GM12878 (cell line): ENCODE results near the gene OR11G2. TPM values are rescaled to one million over a fixed set of nuclear protein-coding genes. Genes with fewer than 3 reads are reported as not detected.

Experiments used
- ATAC-seq: fragments of 200-7000 bp; cut with Tn5 transposase; 3 replicates; pipeline ENCODE4 v1.9.1; 2020; ENCODE audit warnings: mild to moderate bottlenecking, moderate library complexity
- BruUV-seq: library from RNA; stranded (reverse); fragments of 400-500 nt; replicated peaks from 2 replicates; lab custom pipeline; 2021; lab: Mats Ljungman, UMichigan
- CTCF ChIA-PET: fragments of 300-600 bp; sonication (Branson Sonifier 250); formaldehyde crosslinking; extraction: SDS; loops from one replicate; lab custom pipeline; 2021; ENCODE audit warnings: inconsistent platforms; lab: Yijun Ruan, JAX
- POLR2A ChIA-PET: fragments of 350-600 bp; formaldehyde crosslinking; extraction: SDS; loops from one replicate; lab custom pipeline; 2021; ENCODE audit warnings: inconsistent platforms; lab: Charles Lee
- RAD21 ChIA-PET: fragments of 300-600 bp; sonication (Branson Sonifier 250); formaldehyde crosslinking; loops from one replicate; lab custom pipeline; 2023; ENCODE audit warnings: antibody characterized with exemption; ENCODE audit not compliant: unreplicated experiment; lab: Charles Lee
- SMC1A ChIA-PET: fragments of 300-600 bp; sonication (Branson Sonifier 250); formaldehyde crosslinking; loops from one replicate; lab custom pipeline; 2023; ENCODE audit not compliant: unreplicated experiment, uncharacterized antibody; lab: Charles Lee
- DNase-seq: peaks from one replicate; pipeline ENCODE4 v3.0.0-alpha.2; 2011; ENCODE audit warnings: low read depth, low spot score
- FAIRE-seq: peaks from 3 replicates; lab custom pipeline; 2011; peaks lifted over from hg19 to GRCh38; lab: Jason Lieb, UNC
- H2AFZ ChIP-seq: 2 replicates; pipeline ENCODE4 v1.6.0; 2011; ENCODE audit warnings: low read depth, low read length, control low read depth; ENCODE audit not compliant: control insufficient read depth
- H3K27ac ChIP-seq: 2 replicates; pipeline ENCODE4 v1.5.1; 2011; ENCODE audit warnings: control low read depth; ENCODE audit not compliant: control insufficient read depth, insufficient read depth
- H3K27me3 ChIP-seq, 2 experiments: replicated peaks in 1 of 2; 2 replicates each; pipeline versions ENCODE4 v1.6.0 to v1.6.1; 2011; ENCODE audit warnings: low read length in 1 of 2; ENCODE audit not compliant: control insufficient read depth in 2 of 2, insufficient read depth in 2 of 2
- H3K36me3 ChIP-seq, 2 experiments: 2 replicates each; pipeline ENCODE4 v1.5.1; 2011; ENCODE audit warnings: low read length in 1 of 2; ENCODE audit not compliant: control insufficient read depth in 2 of 2, insufficient read depth in 2 of 2
- H3K4me1 ChIP-seq: 2 replicates; pipeline ENCODE4 v1.6.1; 2011; ENCODE audit warnings: mild to moderate bottlenecking, low read length, moderate library complexity, mixed read lengths; ENCODE audit not compliant: control insufficient read depth, insufficient read depth
- H3K4me2 ChIP-seq: 2 replicates; pipeline ENCODE4 v1.6.0; 2011; ENCODE audit warnings: control low read depth; ENCODE audit not compliant: control insufficient read depth, insufficient read depth
- H3K4me3 ChIP-seq: fragments of 200-600 bp; sonication (generic); 2 replicates; pipeline ENCODE4 v1.5.1; 2016
- H3K79me2 ChIP-seq: 2 replicates; pipeline ENCODE4 v1.6.0; 2011; ENCODE audit warnings: low read length; ENCODE audit not compliant: control insufficient read depth, insufficient read depth
- H3K9ac ChIP-seq: 2 replicates; pipeline ENCODE4 v1.8.0; 2011; ENCODE audit warnings: low read length, control low read depth, mixed read lengths; ENCODE audit not compliant: control insufficient read depth, insufficient read depth
- H3K9me3 ChIP-seq: replicated peaks from 3 replicates; pipeline ENCODE4 v1.5.1; 2011; ENCODE audit warnings: mild to moderate bottlenecking, low read length; ENCODE audit not compliant: control insufficient read depth, insufficient read depth
- H4K20me1 ChIP-seq: 2 replicates; pipeline ENCODE4 v1.6.0; 2011; ENCODE audit not compliant: control insufficient read depth, insufficient read depth
- BMI1 ChIP-seq: fragments of 450-650 bp; IDR thresholded peaks from 2 replicates; pipeline ENCODE4 v1.6.1; 2016; ENCODE audit warnings: mild to moderate bottlenecking, moderate library complexity, borderline replicate concordance
- CEBPB ChIP-seq, 2 experiments: fragments of 150-350 bp in 1 of 2; IDR thresholded peaks; 2 replicates each; pipeline ENCODE4 v1.6.1; 2012 to 2014; ENCODE audit warnings: low read depth in 2 of 2, low read length in 2 of 2, borderline replicate concordance in 1 of 2, inconsistent platforms in 1 of 2
- HDAC6 ChIP-seq: fragments of 200-600 bp; sonication (generic); IDR thresholded peaks from one replicate; pipeline ENCODE4 v1.8.0; 2017; ENCODE audit warnings: antibody characterized with exemption; ENCODE audit not compliant: unreplicated experiment
- MLLT1 ChIP-seq: fragments of 450-650 bp; IDR thresholded peaks from 2 replicates; pipeline ENCODE4 v1.6.1; 2016; ENCODE audit warnings: mild to moderate bottlenecking
- NFXL1 ChIP-seq: fragments of 450-650 bp; IDR thresholded peaks from 2 replicates; pipeline ENCODE4 v1.6.1; 2017; ENCODE audit warnings: antibody characterized with exemption, mild to moderate bottlenecking, borderline replicate concordance
- NKRF ChIP-seq: fragments of 450-650 bp; conservative IDR thresholded peaks from 2 replicates; pipeline ENCODE4 v1.6.1; 2017; ENCODE audit warnings: mild to moderate bottlenecking, moderate library complexity
- SIX5 ChIP-seq: IDR thresholded peaks from 2 replicates; pipeline ENCODE4 v1.6.1; 2011; ENCODE audit warnings: mild to moderate bottlenecking, low read depth, low read length, moderate library complexity; ENCODE audit not compliant: severe bottlenecking
- SP1 ChIP-seq: IDR thresholded peaks from one replicate; pipeline ENCODE4 v1.6.1; 2011; ENCODE audit warnings: low read depth, low read length
- ZNF687 ChIP-seq: fragments of 450-650 bp; IDR thresholded peaks from 2 replicates; pipeline ENCODE4 v1.6.1; 2017; ENCODE audit warnings: mild to moderate bottlenecking, moderate library complexity
- WGBS: methylation state at CpG from one replicate; pipeline ENCODE4 v1.1.6; 2016; ENCODE audit warnings: low lambda C conversion rate; ENCODE audit not compliant: insufficient replicate concordance, insufficient coverage; ENCODE audit errors: missing lambda C conversion rate; 5-methylcytosine and 5-hydroxymethylcytosine counted together
- in situ Hi-C: fragments of 300-500 bp; cut with MboI; formaldehyde crosslinking; loops from 9 replicates; pipeline ENCODE4 v1.14.3; 2018; ENCODE audit warnings: mixed read lengths
- intact Hi-C: fragments of 100-400 bp; cut with micrococcal nuclease; formaldehyde crosslinking; loops from one replicate; pipeline ENCODE4 v1.14.2; 2022; ENCODE audit not compliant: unreplicated experiment
- polyA plus RNA-seq, 11 experiments: library from polyadenylated mRNA; depleted of rRNA in 4 of 11; unstranded in 6 of 11; stranded (reverse) in 5 of 11; fragments of >200 nt; fragmentation: Nextera tagmentation in 4 of 11; fragmentation: Illumina TruSeq in 1 of 11; extraction: Ambion mirVana in 4 of 11; extraction: Trizol in 1 of 11; gene quantifications; 1 replicate in 1 of 11; 2 replicates in 10 of 11; pipeline versions ENCODE4 v1.2.1 to v1.2.3, GENCODE V29; 2011 to 2016; ENCODE audit warnings: inconsistent platforms in 2 of 11, missing spikeins in 2 of 11, low read depth in 1 of 11
- total RNA-seq, 4 experiments: library from RNA; depleted of rRNA in 3 of 4; stranded (reverse); fragments of >200 nt in 3 of 4; fragmentation: Illumina TruSeq in 1 of 4; extraction: Trizol in 1 of 4; gene quantifications; 2 replicates each; pipeline versions ENCODE4 v1.2.1 to v1.2.3, GENCODE V29; 2013 to 2021

Gene OR11G2
- total and polyA plus RNA-seq, 10 of the 15 experiments (the other 5 are each of a cell fraction or from before 2014, with no cell fraction given): 0.08 TPM; not detected in 9

- Histone ChIP-seq H4K20me1 (no peaks in the 10 kb centered on the region), H3K36me3 (no peaks in the 10 kb centered on the region), H2AFZ (no peak overlapping the region), H3K4me2 (no peak overlapping the region), H3K4me1 (no peaks in the 10 kb centered on the region), H3K27ac (no peak overlapping the region), H3K9ac (no peak overlapping the region), H3K9me3 (no peaks in the 10 kb centered on the region), H3K27me3 (no peaks in the 10 kb centered on the region), H3K4me3 (no peak overlapping the region)
- intact Hi-C loops: no loop called here
- ChIA-PET POLR2A (no interaction called here), CTCF (interaction anchor here (0.6 kb wide), 1 partner anchor 428 kb away, joined by 3 read pairs; no protein-coding TSS in a partner anchor), SMC1A (no interaction called here)
- DNase-seq (no peak), ATAC-seq (no peak)
- BruUV-seq: no TSS peak
- in situ Hi-C loops: no loop called here
- WGBS: 21% methylated on average over 5 of the region's 5 CpGs
- TF ChIP-seq MLLT1: no peak
- TF ChIP-seq HDAC6: no peak
- TF ChIP-seq CEBPB (IDR thresholded peaks at IDR 0.05; ENCODE audit: borderline replicate concordance in 1 of 2, low read depth in 2 of 2, low read length in 2 of 2): no peak
- no peak for TF ChIP-seq ZNF687
- TF ChIP-seq NFXL1: no peak
- no peak for TF ChIP-seq SP1
- TF ChIP-seq BMI1: no peak
- no peak for TF ChIP-seq NKRF
- TF ChIP-seq SIX5: no peak
- TF ChIP-seq, all 136 proteins: peak for 0
- RAD21 ChIA-PET: no interaction called here
- H3K79me2 ChIP-seq: no peaks in the 10 kb centered on the region
- FAIRE-seq: no peak
Measured at GRCh38 chr14:20198991-20199390, 8.3 kb downstream of the OR11G2 start.
